Adrenal gland (tissue), 12 donors: Measurements from ENCODE around the gene SLC6A12. TPM values are rescaled to one million over a fixed set of nuclear protein-coding genes. Genes with fewer than 3 reads are reported as not detected.
"Not testable (repeated sequence)": the region's sequence is repeated elsewhere in the genome, so short reads cannot be mapped to it uniquely, and the experiment has no call there.

Experiments
- DNase-seq, 7 donors: peaks; one replicate each; pipeline ENCODE4 v3.0.0-alpha.2; 2019 to 2020
- H3K27ac ChIP-seq, 5 donors: fragments of 200-600 bp; sonication (generic) in 4 of 5; 1 replicate in 3 of 5; 2 replicates in 2 of 5; pipeline versions ENCODE4 v1.5.1 to v1.8.0; 2016 to 2020; ENCODE audit warnings: mild to moderate bottlenecking in 1 of 5
- H3K27me3 ChIP-seq: fragments of 200-600 bp; 2 replicates; pipeline ENCODE4 v1.8.0; 2021
- H3K36me3 ChIP-seq, 2 donors: fragments of 200-600 bp; replicated peaks in 1 of 2; 1 replicate in 1 of 2; 2 replicates in 1 of 2; pipeline versions ENCODE4 v1.5.1 to v1.8.0; 2018 to 2022
- H3K4me1 ChIP-seq, 2 donors: fragments of 200-600 bp; replicated peaks in 1 of 2; 1 replicate in 1 of 2; 2 replicates in 1 of 2; pipeline versions ENCODE4 v1.5.1 to v1.8.0; 2018 to 2021
- H3K4me3 ChIP-seq, 4 donors: fragments of 200-600 bp; sonication (generic) in 3 of 4; one replicate each; pipeline ENCODE4 v1.5.1; 2016 to 2018
- H3K9me3 ChIP-seq, 3 donors: fragments of 200-600 bp; sonication (generic) in 1 of 3; replicated peaks in 1 of 3; 1 replicate in 2 of 3; 2 replicates in 1 of 3; pipeline versions ENCODE4 v1.5.1 to v1.8.0; 2016 to 2021
- CTCF ChIP-seq, 6 experiments: fragments of 450-650 bp in 4 of 6; fragments of 200-600 bp in 2 of 6; sonication (generic) in 1 of 6; IDR thresholded peaks; 1 replicate in 5 of 6; 2 replicates in 1 of 6; pipeline versions ENCODE4 v1.5.1 to v1.8.0; 2016 to 2021; ENCODE audit warnings: antibody characterized with exemption in 6 of 6, mild to moderate bottlenecking in 2 of 6, moderate library complexity in 1 of 6
- POLR2A ChIP-seq, 2 donors: fragments of 450-650 bp; IDR thresholded peaks; one replicate each; pipeline ENCODE4 v1.6.1; 2017; ENCODE audit warnings: antibody characterized with exemption in 2 of 2, mild to moderate bottlenecking in 2 of 2, moderate library complexity in 1 of 2
- WGBS, 4 donors: extraction: QIAGEN DNeasy Blood & Tissue Kit in 2 of 4; methylation state at CpG; one replicate each; pipeline versions ENCODE4 v1.1.5 to v1.1.7; 2013 to 2017; 5-methylcytosine and 5-hydroxymethylcytosine counted together
- intact Hi-C, 2 donors: fragments of 100-400 bp; cut with DNase I; formaldehyde crosslinking; loops; one replicate each; pipeline versions ENCODE4 v1.14.1 to v1.15.0; 2022 to 2023
- polyA plus RNA-seq, 3 donors: library from polyadenylated mRNA; stranded (reverse); fragments of 200-250 nt in 2 of 3; fragments of 350-450 nt in 1 of 3; fragmentation: Illumina TruSeq in 1 of 3; extraction: RNeasy Lipid Tissue Mini Kit (QIAGEN cat#74804) in 1 of 3; gene quantifications; one replicate each; pipeline ENCODE4 v1.2.3, GENCODE V29; 2013 to 2014
- total RNA-seq, 9 donors: library from RNA; depleted of rRNA in 4 of 9; stranded (reverse); fragments of >200 nt in 4 of 9; fragments of 120-200 nt in 1 of 9; fragmentation: NEBNext Ultra II Directional in 1 of 9; extraction: Animal tissue kit (Norgen Biotek cat#: 25700) in 1 of 9; gene quantifications; one replicate each; pipeline versions ENCODE4 v1.1.0 to v1.2.4, GENCODE V29; 2013 to 2023
- donor health status: healthy with polysubstance abuse.
- donor health status: Bipolar disorder and iron deficiency.
- donor health status: DM: yes; HTN: yes; CAD: no.
- donor health status: DM: no; HTN: no; CAD: no.
- donor health status: DM: no; HTN: no; CAD: no.
- donor health status: DM: yes; HTN: yes; CAD: no.

Gene SLC6A12
- total and polyA plus RNA-seq, 12 donors, result 0.33 to 4.3 (median 1.4) TPM

DNA sequence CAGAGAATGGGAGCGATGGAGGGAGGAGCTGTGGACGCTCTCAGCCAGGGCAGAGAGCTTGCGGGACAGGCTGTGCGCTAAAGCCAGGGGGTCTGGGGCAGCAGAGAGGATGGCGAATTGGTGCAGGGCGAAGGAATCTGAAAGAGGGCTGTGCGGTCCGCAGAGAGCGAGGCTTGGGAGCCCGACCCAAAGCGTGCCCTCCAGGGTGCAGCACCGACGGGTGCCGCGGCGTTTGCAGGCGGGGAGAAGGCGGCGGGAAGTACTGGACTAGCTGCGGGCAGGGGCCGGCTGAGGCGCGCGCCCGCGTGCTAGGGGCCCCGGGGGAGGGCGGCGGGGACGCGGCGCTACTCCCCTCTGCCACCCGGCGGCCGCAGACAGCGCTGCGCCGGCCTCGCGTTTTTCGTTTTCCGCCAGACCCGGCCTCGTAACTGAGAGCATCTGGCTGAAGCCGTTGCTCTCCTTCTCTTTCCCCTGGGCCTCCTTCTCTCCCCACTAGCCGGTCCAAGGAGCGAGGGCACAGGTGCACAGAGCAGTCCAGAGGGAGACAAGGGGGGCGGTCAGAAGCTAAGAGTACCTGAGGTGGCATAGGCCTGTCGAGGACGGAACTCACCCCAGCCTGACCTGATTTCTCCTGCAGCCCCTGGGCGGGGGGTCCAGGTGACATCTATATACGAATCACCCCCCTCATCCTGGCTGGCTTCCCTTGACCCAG lies 24.9 kb downstream of the SLC6A12 start:
- DNase-seq, result peak in 5 of 7 donors; percentile 46 to 57 (median 52)
- Histone ChIP-seq H3K4me3 (peak overlapping the region in 2 of 4 donors; percentile 28 to 63), H3K4me1 (peaks cover 4 to 6% of the 10 kb centered on the region in 2 donors), H3K9me3 (no peaks in the 10 kb centered on the region), H3K36me3 (no peaks in the 10 kb centered on the region), H3K27me3 (no peaks in the 10 kb centered on the region), H3K27ac (no peak overlapping the region)
- intact Hi-C loops, result no loop called here
- TF ChIP-seq CTCF (IDR thresholded peaks at IDR 0.05) (peak; percentile 17 to 90 (median 63)), POLR2A (IDR thresholded peaks at IDR 0.05) (no peak)
- 7 to 8% (median 8%) methylated on average over 26 to 52 of the region's 52 CpGs for WGBS, 4 donors

GRCh38 chr12:187986-188909 lies 25.7 kb downstream of the SLC6A12 start:
- DNase-seq, H3K27ac ChIP-seq, H3K9me3 ChIP-seq, H3K36me3 ChIP-seq, H3K27me3 ChIP-seq, H3K4me1 ChIP-seq, intact Hi-C loops: not testable (repeated sequence)
- peak overlapping the region in 1 of 4 donors; percentile 63 for H3K4me3 ChIP-seq
- WGBS, 4 donors, result 42 to 85% (median 72%) methylated on average over 33 to 53 of the region's 53 CpGs; no CpG with 5 or more reads in 1 of the 4 donors

- WGBS, 4 donors, result 84 to 90% (median 87%) methylated on average over 10 to 11 of the region's 11 CpGs
- Histone ChIP-seq H3K36me3 (no peaks in the 10 kb centered on the region), H3K27ac (no peak overlapping the region), H3K27me3 (no peaks in the 10 kb centered on the region), H3K9me3 (no peaks in the 10 kb centered on the region), H3K4me1 (peaks cover 4 to 6% of the 10 kb centered on the region in 2 donors), H3K4me3 (no peak overlapping the region)
- intact Hi-C loops, result no loop called here
- no peak for DNase-seq
- no peak for TF ChIP-seq POLR2A (IDR thresholded peaks at IDR 0.05)
- no peak for TF ChIP-seq CTCF (IDR thresholded peaks at IDR 0.05)
Measured at GRCh38 chr12:186006-186625, 27.8 kb downstream of the SLC6A12 start.

- 63 to 100% (median 80%) methylated on average over 1 to 8 of the region's 8 CpGs for WGBS, 4 donors
Measured at GRCh38 chr12:185576-185955, 28.4 kb downstream of the SLC6A12 start.

More at GRCh38 chr12:185576-185955, 28.4 kb downstream of the SLC6A12 start:
- Histone ChIP-seq H3K9me3 (no peaks in the 10 kb centered on the region), H3K4me1 (peaks cover 4 to 6% of the 10 kb centered on the region in 2 donors), H3K36me3 (no peaks in the 10 kb centered on the region), H3K4me3 (no peak overlapping the region), H3K27me3 (no peaks in the 10 kb centered on the region), H3K27ac (no peak overlapping the region)
- intact Hi-C loops, result no loop called here
- no peak for DNase-seq
- TF ChIP-seq POLR2A (IDR thresholded peaks at IDR 0.05) (no peak), CTCF (IDR thresholded peaks at IDR 0.05) (no peak)
